ENCODE measurements around the gene PPP1R10. TPM values are rescaled to one million over a fixed set of nuclear protein-coding genes. Genes with fewer than 3 reads are reported as not detected.

Gene PPP1R10
- total RNA-seq, 2 donors from 2014 or later = 46.9 to 78.2 TPM

DNA sequence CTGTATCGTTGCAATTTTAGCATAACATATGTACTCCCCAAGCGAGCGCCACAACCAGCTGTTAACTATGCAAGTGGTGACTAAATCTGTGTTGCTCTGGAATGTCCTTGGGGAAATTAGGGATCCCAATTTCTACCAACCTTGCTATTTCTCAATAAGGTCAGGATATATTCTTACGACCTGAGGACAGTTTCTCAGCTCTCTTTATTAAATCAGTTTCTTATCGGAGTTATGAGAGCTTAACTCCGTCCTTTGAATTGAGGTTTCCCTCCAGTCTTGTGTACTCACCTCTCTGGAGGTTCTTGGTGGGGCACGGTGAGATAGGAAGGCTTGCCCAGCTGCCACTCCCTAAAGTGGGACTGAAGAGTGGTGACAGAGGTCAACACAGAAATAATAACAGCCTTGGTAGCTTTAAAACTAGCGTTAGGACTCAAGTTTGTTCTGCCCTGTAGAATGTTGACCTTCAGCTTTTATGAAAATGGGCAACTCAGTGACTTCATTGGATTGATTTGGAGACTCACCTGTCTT is 1.3 kb upstream of the PPP1R10 start:
- Histone ChIP-seq H3K36me3 (peaks cover 6% of the 10 kb centered on the region), H3K27ac (peak overlapping the region; percentile 90)
- TF ChIP-seq, protein P1, sequence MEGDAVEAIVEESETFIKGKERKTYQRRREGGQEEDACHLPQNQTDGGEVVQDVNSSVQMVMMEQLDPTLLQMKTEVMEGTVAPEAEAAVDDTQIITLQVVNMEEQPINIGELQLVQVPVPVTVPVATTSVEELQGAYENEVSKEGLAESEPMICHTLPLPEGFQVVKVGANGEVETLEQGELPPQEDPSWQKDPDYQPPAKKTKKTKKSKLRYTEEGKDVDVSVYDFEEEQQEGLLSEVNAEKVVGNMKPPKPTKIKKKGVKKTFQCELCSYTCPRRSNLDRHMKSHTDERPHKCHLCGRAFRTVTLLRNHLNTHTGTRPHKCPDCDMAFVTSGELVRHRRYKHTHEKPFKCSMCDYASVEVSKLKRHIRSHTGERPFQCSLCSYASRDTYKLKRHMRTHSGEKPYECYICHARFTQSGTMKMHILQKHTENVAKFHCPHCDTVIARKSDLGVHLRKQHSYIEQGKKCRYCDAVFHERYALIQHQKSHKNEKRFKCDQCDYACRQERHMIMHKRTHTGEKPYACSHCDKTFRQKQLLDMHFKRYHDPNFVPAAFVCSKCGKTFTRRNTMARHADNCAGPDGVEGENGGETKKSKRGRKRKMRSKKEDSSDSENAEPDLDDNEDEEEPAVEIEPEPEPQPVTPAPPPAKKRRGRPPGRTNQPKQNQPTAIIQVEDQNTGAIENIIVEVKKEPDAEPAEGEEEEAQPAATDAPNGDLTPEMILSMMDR (IDR thresholded peaks at IDR 0.05) = no peak

DNA sequence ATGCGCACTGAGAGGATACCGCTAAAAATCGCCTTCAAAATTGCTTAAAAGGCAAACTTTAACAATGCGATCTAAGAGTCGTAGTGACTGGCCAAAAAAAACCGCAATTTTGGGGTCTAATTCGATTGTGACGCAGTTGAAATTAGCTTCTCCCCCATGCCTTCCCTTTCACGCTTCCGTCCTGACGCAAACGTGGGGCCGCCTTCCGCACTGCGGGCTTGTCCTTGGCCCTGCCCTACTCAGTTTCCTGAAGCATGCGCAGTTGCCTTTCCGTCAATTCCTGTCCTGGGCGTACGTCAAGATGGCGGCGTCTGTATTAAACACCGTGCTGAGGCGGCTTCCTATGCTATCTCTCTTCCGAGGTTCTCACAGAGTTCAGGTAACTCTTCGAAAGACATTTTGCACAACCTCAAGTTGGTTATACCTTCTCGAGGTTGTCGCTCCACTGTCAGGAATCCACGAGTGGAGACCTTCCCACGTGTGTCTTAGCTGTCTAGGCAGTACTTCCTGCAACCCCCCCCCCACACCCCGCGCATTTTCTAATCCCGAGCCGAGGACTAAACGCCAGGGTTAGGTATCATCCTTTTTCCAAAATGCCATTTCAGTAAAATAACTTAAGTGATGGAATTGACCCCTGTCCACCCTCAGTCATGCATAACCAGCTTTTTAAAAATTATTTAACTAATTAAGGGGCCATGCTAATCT is 674 bp upstream of the PPP1R10 start, which contains the start of gene MRPS18B:
TSS of gene MRPS18B (plus strand) at position 276 of the 705 bp plus-strand sequence. CDS start at position 302, 26 bp downstream.
- TF ChIP-seq, protein P1 (IDR thresholded peaks at IDR 0.05) = no peak
- peaks cover 2% of the 10 kb centered on the region for H3K36me3 ChIP-seq
- peak within 1 kb of the TSS; percentile 96 to 100 for H3K9ac ChIP-seq (ENCODE audit: low read depth in 2 of 2, low read length in 2 of 2)
- no peaks in the 10 kb centered on the region for H3K27me3 ChIP-seq
- H3K4me3 ChIP-seq = peak within 1 kb of the TSS; percentile 63
- intact Hi-C loops (cut with DNase I) = no loop called here
- H3K4me1 ChIP-seq = peaks cover 4% of the 10 kb centered on the region
- peak within 1 kb of the TSS; percentile 93 for H3K27ac ChIP-seq
- peak; percentile 98 for DNase-seq
- H3K9me3 ChIP-seq = no peaks in the 10 kb centered on the region

More for the DNA sequence above, 1.3 kb upstream of the PPP1R10 start:
- DNase-seq = peak; percentile 60
- Histone ChIP-seq H3K9me3 (no peaks in the 10 kb centered on the region), H3K9ac (ENCODE audit: low read depth in 2 of 2, low read length in 2 of 2) (peak overlapping the region; percentile 60 to 100), H3K4me3 (peak overlapping the region; percentile 49), H3K4me1 (peaks cover under 1% of the 10 kb centered on the region), H3K27me3 (no peaks in the 10 kb centered on the region)
- intact Hi-C loops (cut with DNase I) = no loop called here

DNA sequence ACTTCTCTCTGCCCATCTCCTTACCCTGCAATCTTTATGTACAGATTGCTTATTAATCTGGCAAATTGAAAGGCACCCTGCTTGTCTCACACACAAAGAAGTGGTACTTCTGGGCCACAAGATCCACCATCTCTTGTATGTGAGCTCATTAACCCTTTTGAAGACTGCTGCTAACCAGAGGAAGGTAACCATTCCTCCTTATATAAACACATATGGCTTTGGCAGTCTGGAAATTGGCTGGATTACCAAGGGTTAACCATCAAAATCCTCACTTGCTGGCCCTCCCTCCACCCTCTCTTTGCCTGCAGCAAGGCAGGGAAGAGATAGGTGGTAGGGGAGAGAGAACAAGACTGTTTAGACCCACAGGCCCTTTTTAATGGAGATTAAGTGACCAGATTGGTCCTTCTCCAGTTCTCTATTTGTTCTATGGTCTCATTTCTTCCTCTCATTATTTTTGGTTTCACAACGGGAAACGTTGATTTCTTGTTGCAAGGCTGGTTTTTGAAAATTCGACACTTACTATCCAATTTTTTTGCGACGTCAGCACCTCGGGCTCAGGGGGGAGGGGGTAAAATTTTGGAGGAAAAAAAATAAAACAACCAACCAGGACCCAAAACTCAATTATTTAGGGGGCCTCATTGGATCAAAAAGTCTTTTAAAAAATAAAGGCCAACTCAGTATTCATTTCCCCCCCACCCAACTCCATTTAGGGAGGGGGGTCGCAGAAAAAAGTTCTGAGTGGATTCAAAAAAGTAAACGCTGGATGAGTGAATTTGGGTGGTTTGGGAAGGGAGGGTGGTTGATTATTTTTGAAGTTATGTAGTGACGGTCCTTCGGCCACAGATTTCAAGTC is 859 bp downstream of the PPP1R10 start:
- TF ChIP-seq, protein P1 (IDR thresholded peaks at IDR 0.05) = no peak
- H3K4me3 ChIP-seq = peak overlapping the region; percentile 63
- H3K9me3 ChIP-seq = no peaks in the 10 kb centered on the region
- intact Hi-C loops (cut with DNase I) = no loop called here
- no peaks in the 10 kb centered on the region for H3K36me3 ChIP-seq
- H3K9ac ChIP-seq (ENCODE audit: low read depth in 2 of 2, low read length in 2 of 2) = peak overlapping the region; percentile 96 to 100
- H3K27ac ChIP-seq = peak overlapping the region; percentile 93
- no peak for DNase-seq
- H3K27me3 ChIP-seq = no peaks in the 10 kb centered on the region
- H3K4me1 ChIP-seq = peaks cover 4% of the 10 kb centered on the region

DNA sequence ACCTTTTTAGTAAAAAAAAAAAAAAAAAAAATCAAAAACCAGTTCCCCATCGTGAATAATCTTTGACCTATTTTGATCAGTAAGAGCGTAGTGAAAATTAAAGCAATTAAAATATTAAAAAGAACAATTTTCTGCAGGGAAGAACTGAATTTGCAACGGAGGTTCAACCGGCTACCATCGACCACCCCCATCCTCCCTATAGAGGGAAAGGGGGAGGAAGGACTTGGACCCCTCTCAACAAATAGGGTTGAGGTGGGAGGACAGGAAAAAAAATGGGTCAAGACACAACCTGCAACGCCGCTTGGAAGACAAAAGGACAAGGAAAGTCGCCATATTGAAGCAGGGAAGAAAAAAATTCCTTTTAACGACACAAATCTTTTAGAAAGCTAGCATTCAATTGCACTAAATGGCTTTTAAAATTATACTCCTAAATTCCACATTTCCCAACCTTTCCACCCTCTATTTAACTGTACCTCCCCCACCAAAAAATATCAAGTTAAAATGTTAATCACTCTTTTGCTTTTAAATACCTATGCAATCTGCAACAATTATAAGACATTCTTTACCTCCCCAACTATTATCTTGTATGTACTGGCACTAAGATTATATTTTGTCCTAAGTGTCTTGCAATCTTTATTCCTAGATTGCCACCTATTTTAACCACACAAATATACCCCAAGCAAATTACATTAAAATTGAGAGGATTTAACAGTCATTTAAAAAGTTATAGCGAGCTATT is 1.7 kb downstream of the PPP1R10 start:
- H3K4me3 ChIP-seq = peak overlapping the region; percentile 63
- no peaks in the 10 kb centered on the region for H3K9me3 ChIP-seq
- no peaks in the 10 kb centered on the region for H3K36me3 ChIP-seq
- H3K27me3 ChIP-seq = no peaks in the 10 kb centered on the region
- TF ChIP-seq, protein P1 (IDR thresholded peaks at IDR 0.05) = no peak
- H3K4me1 ChIP-seq = peaks cover 4% of the 10 kb centered on the region
- H3K9ac ChIP-seq (ENCODE audit: low read depth in 2 of 2, low read length in 2 of 2) = peak overlapping the region; percentile 96 to 100
- peak overlapping the region; percentile 93 for H3K27ac ChIP-seq
- intact Hi-C loops (cut with DNase I) = no loop called here
- DNase-seq = peak; percentile 46

DNA sequence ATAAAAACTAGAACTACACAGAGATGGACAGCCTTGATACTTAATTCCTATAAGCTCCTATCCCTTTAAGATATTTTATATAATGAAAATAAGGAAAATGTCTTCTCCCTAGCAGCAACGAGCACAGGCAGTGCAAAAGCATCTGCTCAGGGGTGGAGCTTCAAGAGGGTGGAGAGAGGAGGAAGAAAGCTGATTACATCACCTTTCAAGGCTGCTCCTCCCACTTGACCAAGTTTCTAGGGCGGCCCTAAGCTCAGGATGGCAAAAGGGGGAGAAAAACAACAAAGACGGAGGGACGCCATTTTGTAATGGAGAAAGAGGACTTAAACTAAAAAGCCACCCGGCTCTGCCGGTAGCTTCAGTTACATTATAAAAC is 2.2 kb downstream of the PPP1R10 start:
- Histone ChIP-seq H3K27ac (peak overlapping the region; percentile 93), H3K4me3 (peak overlapping the region; percentile 63), H3K27me3 (no peaks in the 10 kb centered on the region), H3K9ac (ENCODE audit: low read depth in 2 of 2, low read length in 2 of 2) (peak overlapping the region; percentile 96 to 100), H3K36me3 (no peaks in the 10 kb centered on the region), H3K9me3 (no peaks in the 10 kb centered on the region), H3K4me1 (peaks cover 4% of the 10 kb centered on the region)
- TF ChIP-seq, protein P1 (IDR thresholded peaks at IDR 0.05) = no peak
- intact Hi-C loops (cut with DNase I) = no loop called here
- peak; percentile 93 for DNase-seq
